Measurements from ENCODE around the gene ZNF397. TPM values are rescaled to one million over a fixed set of nuclear protein-coding genes. Genes with fewer than 3 reads are reported as not detected.
A peak's percentile ranks its signal among the peaks of the same experiment; 100 is the strongest.

The ZNF397 gene
- total and polyA plus RNA-seq, 9 of the 15 experiments (the other 6 are each of a cell fraction or from before 2014, with no cell fraction given): 6.4 to 24.2 (median 19.3) TPM

- TF ChIP-seq FOXP4 (CRISPR knock-in tag; IDR thresholded peaks at IDR 0.05; ENCODE audit: borderline replicate concordance) (no peak), CBX3 (IDR thresholded peaks at IDR 0.05; ENCODE audit: borderline replicate concordance in 1 of 2, low read length in 2 of 2) (peak; percentile 86 to 96), BRF1 (IDR thresholded peaks at IDR 0.05; ENCODE audit: borderline replicate concordance, extremely low read depth, insufficient read length) (no peak), ATF7 (IDR thresholded peaks at IDR 0.05) (no peak), SAFB (IDR thresholded peaks at IDR 0.05; ENCODE audit: borderline replicate concordance, low read depth, low read length) (no peak), NCOR1 (IDR thresholded peaks at IDR 0.05) (no peak), EHMT2 (IDR thresholded peaks at IDR 0.05) (no peak), NR2F6 (CRISPR knock-in tag; IDR thresholded peaks at IDR 0.05) (no peak), CLOCK (CRISPR knock-in tag; IDR thresholded peaks at IDR 0.05; ENCODE audit: borderline replicate concordance) (no peak), CHD4 (IDR thresholded peaks at IDR 0.05; ENCODE audit: insufficient read depth, insufficient replicate concordance, low read depth, low read length, poor library complexity, severe bottlenecking) (no peak), TRIM24 (IDR thresholded peaks at IDR 0.05) (peak in 1 of 2 experiments; percentile 69; a peak in 2 of 4 replicates), ZNF561 (CRISPR knock-in tag; conservative IDR thresholded peaks at IDR 0.05) (no peak), ZNF280A (IDR thresholded peaks at IDR 0.05; ENCODE audit: low read depth, partially characterized antibody) (peak; percentile 90), XRCC3 (IDR thresholded peaks at IDR 0.05) (peak; percentile 38; the same call in 1 of the 2 replicates), ARID1B (IDR thresholded peaks at IDR 0.05) (no peak), TAF7 (tag; IDR thresholded peaks at IDR 0.05) (no peak), TRIM28 (IDR thresholded peaks at IDR 0.05) (peak; percentile 97), TEAD2 (tag; IDR thresholded peaks at IDR 0.05) (no peak), CGGBP1 (CRISPR knock-in tag; IDR thresholded peaks at IDR 0.05) (no peak), FOXJ2 (tag; IDR thresholded peaks at IDR 0.05) (no peak), GATAD2B (IDR thresholded peaks at IDR 0.05; ENCODE audit: borderline replicate concordance) (no peak)
Observed at GRCh38 chr18:35283923-35284794, 43.3 kb downstream of the ZNF397 start (continued).

All from K562 (cell line).